Stimulated activated CD8-positive, alpha-beta memory T cell treated with anti-CD3 and anti-CD28 coated beads, Interleukin-7, amount 100 ng/mL, for 4 hours (primary cell): ENCODE measurements around the gene GET3.

Experiments
- DNase-seq, 2 donors: peaks; one replicate each; pipeline ENCODE4 v3.0.0-alpha.2; 2020; ENCODE audit warnings: low read depth in 2 of 2

The GET3 gene

GRCh38 chr19:12779162-12779993 lies 42.1 kb downstream of the GET3 start:
- no peak for DNase-seq

GRCh38 chr19:12782174-12782423 lies 44.8 kb downstream of the GET3 start:
- no peak for DNase-seq

DNA sequence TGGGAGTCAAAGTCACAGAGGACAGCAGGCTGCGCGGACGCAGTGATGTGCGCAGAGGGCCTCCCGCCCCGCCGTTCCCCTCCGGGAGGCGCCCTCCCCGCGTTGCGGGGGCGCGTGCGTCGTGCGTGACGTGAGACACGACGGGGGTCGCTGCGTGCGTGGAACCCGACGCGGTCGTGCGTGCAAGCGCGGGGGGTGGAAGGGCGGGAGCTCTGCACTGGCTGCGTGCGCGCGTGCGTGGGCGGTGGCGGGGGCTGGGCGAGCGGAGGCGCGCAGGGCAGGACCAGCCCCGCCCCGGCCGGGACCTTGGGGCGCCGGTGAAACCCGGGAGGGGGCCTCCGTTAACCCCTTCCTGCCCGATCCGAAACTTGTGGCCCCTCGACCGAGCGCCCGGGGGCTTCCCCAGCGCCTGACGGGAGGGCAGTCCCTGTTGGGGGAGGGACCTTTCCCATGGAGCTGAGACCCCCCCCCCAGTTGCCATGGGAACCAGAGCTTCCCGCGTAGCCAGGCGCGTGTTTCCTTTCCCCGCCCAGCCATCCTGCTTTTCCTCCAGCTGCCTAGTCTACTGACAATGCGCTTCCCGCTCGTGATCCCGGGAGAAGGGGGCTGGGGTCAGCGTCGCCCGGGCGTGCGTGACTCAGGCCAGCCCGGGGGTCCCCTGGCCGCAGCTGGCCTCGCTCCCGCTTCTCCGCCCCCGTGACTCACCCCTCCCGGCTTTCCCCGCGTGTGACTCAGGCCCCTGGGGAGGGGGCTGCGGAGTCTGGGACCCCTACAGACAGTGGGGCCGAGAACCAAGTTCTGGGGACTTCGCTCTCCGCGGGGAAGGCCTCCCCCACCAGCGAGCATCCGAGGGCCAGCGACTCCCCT lies 45.4 kb downstream of the GET3 start:
- peak; percentile 80 to 92 for DNase-seq

DNA sequence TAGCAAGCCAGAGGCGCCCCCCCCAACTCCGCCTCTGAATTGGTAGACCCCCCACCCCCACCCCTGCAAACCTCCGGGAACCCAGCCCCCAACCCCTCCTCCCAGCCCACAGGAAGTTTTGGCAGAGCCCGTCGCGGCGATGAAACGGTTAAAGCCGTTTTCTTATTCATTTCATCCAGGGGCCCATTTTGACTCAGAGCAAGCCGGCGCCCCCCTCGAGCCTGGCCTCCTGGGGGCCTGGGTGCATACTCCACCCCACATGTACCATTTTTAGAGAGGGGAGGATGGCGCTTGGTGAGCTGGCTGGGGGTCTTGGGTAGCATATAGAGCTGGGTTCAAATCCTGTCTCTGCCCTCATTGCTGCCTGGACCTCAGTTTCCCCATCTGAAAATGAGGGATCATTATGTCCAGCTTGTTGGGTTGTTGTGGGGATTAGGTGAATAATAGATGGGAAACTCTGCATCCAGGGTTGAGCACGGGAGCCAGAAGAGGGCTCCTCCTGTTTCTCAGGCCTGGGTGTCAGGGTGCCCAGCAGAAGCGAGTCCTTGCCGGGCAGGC lies 46.1 kb downstream of the GET3 start:
- DNase-seq, result no peak

DNA sequence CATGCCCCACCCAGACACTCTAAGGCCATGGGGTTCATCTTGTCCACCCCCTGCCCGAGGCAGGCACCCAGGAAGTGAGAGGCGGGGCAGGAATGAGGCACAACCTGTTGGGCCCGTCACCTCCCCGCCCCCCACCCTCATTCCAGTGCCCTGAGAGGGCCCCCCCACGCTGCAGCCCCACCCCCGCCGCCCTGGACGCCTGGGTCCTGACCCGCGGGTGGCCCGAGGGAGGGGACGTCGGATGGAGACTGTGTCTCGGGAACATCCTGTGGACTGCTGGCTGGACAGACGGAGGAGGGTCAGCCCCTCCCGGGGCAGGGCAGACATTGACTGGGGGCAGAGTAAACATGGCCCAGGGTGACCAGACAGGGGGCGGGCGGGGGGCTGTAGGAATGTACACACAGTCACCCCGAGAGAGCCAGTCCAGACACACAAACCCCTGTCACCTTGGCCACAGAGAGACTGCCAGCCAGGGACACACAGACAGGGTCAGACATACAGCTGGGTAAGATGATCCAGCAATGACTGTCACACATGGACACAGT lies 46.6 kb downstream of the GET3 start:
- DNase-seq, result no peak

GRCh38 chr19:12784394-12784870 lies 47.1 kb downstream of the GET3 start:
- DNase-seq, result no peak

DNA sequence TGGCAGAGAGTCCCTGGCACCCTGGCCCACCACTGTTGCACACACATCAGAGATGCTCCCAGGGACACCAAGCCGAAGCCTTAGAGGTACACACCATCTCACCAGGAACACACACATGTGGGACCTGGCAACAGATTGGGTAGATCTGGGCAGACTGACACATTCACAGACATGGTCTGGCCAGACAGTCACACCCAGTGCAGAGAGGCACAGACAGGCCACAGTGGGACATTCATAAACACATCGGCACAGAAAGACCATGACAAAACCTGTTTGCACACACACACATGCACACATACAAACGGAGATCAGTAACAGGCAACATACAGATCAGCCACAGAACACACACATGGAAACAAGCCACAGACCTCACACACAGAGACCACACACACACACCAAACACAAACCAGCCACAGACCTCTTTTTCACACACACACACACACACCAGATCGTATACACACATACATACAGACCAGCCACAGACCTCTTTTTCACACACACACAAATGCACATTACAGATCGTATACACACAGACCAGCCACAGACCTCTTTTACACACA lies 47.7 kb downstream of the GET3 start:
- no peak for DNase-seq

DNA sequence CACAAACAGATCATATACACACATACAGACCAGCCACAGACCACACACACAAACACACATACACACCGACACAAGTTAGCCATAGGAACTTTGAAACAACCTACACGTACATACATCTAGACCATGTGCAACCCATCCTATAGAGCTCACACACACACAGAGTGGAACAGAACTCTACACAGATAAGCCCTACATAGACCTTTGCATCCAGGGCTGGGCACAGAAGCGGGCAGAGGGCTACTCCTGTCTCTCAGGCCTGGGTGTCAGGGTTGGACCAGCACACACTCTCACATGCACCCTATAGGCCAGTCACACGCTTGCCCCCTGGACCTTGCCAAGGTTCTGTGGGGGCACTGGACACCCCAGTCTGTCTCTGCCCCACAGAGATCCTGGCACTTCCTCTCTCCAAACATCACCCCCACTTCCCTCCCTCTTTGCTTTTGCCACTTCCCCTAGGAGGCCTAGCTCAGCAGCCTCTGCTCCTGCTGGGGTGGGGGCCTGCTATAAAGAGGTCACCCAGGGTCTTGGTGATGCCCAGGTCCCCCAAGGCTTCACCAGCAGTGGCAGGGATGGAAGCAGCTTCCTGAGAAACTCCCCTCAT lies 48.2 kb downstream of the GET3 start:
- no peak for DNase-seq

GRCh38 chr19:12786141-12786870 lies 49.0 kb downstream of the GET3 start:
- DNase-seq, result no peak

- DNase-seq, result no peak
Measured at GRCh38 chr19:12786952-12787351, 49.7 kb downstream of the GET3 start.

GRCh38 chr19:12787458-12787857 lies 50.2 kb downstream of the GET3 start:
- no peak for DNase-seq

DNA sequence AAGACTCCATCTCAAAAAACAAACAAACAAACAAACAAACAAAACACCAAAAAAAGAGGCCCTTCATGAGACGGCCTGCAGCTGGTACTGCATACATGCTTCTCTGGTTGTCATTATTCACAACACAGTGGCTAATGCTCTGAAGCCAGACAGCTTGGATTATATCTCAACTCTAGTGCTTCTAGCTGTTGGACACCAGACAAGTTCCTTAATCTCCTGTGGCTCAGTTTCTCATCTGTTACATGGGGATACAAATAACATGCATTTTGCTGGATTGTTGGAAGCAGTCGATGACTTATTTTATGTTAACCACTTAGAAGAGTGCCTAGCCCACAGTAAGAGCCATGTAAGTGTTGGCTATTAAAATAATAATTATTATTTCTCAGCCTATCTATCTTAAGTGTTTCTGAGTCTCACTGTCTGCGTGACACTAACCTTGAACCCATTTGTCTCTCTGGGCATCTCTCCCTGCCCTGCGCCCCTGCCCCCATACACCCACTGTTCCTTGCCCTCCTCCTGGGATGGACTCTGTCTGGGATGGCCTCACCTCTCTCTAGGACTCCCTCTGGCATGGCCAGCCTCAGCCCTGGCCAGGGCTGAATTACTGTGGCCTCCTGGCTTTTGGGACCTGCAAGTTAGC lies 50.9 kb downstream of the GET3 start:
- no peak for DNase-seq

GRCh38 chr19:12788682-12789097 lies 51.4 kb downstream of the GET3 start:
- peak in 1 of 2 donors; percentile 37 for DNase-seq

DNA sequence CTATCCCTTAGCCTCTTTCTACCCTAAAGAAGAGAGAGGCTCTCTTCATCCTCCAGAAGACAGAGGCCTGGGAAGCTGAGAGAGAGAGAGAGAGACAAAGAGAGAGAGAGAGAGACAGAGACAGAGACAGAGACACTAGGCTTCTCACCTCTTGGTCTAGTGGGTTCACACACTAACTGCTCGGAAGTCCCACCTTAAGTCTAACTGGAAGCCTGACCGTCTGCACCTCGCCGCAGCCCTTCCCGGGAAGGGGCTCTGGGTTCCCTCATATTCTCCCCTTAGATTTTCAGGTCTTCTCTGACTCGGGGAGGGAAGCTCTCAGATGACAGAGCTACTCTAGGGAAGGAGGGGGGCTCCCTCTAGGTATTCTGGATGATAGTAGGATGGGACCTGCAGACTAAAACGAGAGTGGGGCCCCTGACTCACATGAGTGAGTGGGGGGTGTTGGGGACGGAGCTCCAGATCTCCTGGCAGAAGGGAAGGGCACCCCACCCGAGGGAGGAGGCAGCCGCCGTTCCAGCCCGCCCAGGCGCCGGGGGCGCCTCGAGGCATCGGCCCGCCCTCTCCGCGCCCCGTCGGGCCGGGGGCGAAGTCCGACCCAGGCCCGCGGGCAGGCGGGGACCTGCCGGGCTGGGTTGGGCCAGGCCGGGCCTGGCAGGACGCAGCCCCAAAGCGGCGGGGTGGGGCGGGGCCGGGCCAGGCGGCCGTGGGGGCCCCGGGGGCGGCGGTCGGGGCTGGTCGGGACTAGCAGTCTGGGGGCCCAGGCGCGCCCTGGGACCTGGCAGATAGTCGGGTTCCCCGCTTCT lies 52.0 kb downstream of the GET3 start:
- DNase-seq, result peak in 1 of 2 donors; percentile 37

GRCh38 chr19:12789904-12790619 lies 52.8 kb downstream of the GET3 start:
- DNase-seq, result peak; percentile 77 to 91

GRCh38 chr19:12790628-12791344 lies 53.5 kb downstream of the GET3 start:
- DNase-seq, result no peak

DNA sequence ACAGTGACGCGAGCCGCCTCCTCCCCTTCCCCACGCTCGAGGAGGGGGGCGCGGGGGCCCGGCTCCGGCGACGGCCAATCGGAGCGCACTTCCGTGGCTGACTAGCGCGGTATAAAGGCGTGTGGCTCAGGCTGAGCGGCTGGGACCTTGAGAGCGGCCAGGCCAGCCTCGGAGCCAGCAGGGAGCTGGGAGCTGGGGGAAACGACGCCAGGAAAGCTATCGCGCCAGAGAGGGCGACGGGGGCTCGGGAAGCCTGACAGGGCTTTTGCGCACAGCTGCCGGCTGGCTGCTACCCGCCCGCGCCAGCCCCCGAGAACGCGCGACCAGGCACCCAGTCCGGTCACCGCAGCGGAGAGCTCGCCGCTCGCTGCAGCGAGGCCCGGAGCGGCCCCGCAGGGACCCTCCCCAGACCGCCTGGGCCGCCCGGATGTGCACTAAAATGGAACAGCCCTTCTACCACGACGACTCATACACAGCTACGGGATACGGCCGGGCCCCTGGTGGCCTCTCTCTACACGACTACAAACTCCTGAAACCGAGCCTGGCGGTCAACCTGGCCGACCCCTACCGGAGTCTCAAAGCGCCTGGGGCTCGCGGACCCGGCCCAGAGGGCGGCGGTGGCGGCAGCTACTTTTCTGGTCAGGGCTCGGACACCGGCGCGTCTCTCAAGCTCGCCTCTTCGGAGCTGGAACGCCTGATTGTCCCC lies 54.2 kb downstream of the GET3 start, which contains the start of gene JUNB:
TSS of gene JUNB (plus strand) at position 142 of the 706 bp plus-strand sequence. CDS start at position 428, 286 bp downstream.
- DNase-seq, result peak; percentile 90 to 96
